ENCODE results near the gene ALX4. TPM values are rescaled to one million over a fixed set of nuclear protein-coding genes. Genes with fewer than 3 reads are reported as not detected.
A peak's percentile ranks its signal among the peaks of the same experiment; 100 is the strongest.

ALX4 gene
- polyA plus RNA-seq, 4 donors: 0.04 TPM; not detected in 3

DNA sequence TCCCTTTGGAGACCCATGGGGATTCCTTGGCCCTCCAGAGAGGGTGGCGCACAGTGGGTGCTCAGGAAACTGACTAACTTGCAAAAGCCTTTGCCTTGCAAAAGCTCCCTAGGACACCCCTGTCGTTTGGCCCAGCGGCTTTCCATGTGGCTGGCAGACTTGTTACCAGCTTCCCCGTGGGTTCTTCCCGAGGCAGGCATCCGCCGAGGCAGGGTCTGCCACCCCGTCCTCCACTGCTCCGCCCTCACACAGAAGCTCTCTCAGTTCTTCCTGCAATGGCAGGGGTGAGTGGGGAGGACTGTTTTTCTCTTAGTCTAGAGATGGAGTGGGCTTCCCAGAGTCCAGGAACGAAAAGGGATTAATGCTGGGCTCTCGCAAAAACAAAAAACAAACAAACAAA is 23.0 kb downstream of the ALX4 start:
- Histone ChIP-seq H3K9me3 (ENCODE audit: control insufficient read depth in 2 of 2, insufficient read depth in 1 of 2, low read depth in 1 of 2, low read length in 1 of 2) (no peaks in the 10 kb centered on the region), H3K27me3 (ENCODE audit: control insufficient read depth in 3 of 3, insufficient read depth in 3 of 3, low read length in 3 of 3) (peaks cover 0 to 3% (median 0%) of the 10 kb centered on the region in 3 donors), H3K4me1 (ENCODE audit: control insufficient read depth in 3 of 3, insufficient read depth in 2 of 3, low read depth in 1 of 3, low read length in 2 of 3) (no peaks in the 10 kb centered on the region), H3K27ac (ENCODE audit: low read depth in 1 of 3, low read length in 2 of 3) (no peak overlapping the region), H3K4me3 (ENCODE audit: low read depth in 1 of 3, low read length in 3 of 3) (no peak overlapping the region), H3K36me3 (ENCODE audit: control insufficient read depth in 3 of 3, insufficient read depth in 2 of 3, low read depth in 1 of 3, low read length in 3 of 3) (no peaks in the 10 kb centered on the region)
- DNase-seq (no peak), FAIRE-seq (no peak)
- 86 to 89% (median 86%) methylated on average over 11 of the region's 11 CpGs for WGBS, 3 donors

DNA sequence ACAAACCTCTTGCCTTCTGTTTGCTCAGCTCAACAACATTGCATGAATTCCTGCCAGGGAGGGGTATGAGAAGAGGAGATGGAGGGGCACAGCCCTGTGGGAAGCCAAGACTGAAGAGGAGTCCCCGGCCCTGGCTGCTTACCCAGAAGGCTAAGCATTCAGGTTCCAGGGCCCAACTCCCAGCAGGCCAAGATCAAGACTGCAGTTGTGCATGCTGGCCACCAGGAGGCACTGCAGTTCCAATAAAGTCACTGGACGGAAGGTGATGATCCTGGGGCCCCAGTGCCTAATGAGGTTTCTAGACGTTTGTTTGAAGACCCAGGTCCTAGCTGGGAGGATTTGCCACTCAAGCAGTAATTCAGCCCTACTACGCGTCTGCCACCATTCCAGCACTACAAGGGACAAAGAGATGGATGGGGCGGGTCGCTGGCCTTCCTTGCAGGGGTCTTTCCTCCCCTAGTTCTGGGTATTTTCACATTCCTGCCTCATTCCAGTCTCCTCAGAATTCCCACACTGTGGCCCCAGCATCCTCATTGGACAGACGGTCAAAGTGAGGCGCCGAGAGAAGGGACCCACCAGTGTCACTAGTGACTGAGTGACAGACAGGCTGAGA is 23.6 kb downstream of the ALX4 start:
- FAIRE-seq (no peak), DNase-seq (peak; percentile 51 to 63)

DNA sequence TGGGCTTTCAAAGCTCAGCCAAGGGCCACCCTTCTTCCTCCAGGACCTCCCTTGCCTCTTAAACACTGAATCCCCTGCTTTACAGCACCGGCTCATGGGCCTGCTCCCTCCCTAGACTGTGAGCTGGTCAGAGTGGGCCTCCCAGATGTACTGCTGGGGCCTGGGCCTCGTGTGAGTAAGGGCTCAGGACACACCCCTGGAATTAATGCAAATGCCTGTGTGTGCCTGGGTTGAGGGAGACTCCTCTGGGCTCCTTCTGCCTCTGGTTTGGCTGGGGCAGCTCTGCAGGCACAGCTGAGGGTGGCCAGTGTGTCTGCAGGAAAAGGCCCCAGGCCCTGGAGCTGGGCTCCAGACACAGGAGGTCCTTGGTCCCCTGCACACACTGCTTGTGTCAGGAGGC is 24.2 kb downstream of the ALX4 start:
- Histone ChIP-seq H3K27me3 (ENCODE audit: control insufficient read depth in 3 of 3, insufficient read depth in 3 of 3, low read length in 3 of 3) (peaks cover 0 to 3% (median 0%) of the 10 kb centered on the region in 3 donors), H3K4me3 (ENCODE audit: low read depth in 1 of 3, low read length in 3 of 3) (no peak overlapping the region), H3K4me1 (ENCODE audit: control insufficient read depth in 3 of 3, insufficient read depth in 2 of 3, low read depth in 1 of 3, low read length in 2 of 3) (no peaks in the 10 kb centered on the region), H3K9me3 (ENCODE audit: control insufficient read depth in 2 of 2, insufficient read depth in 1 of 2, low read depth in 1 of 2, low read length in 1 of 2) (peaks cover 0 to 3% of the 10 kb centered on the region in 2 donors), H3K27ac (ENCODE audit: low read depth in 1 of 3, low read length in 2 of 3) (no peak overlapping the region), H3K36me3 (ENCODE audit: control insufficient read depth in 3 of 3, insufficient read depth in 2 of 3, low read depth in 1 of 3, low read length in 3 of 3) (no peaks in the 10 kb centered on the region)
- WGBS, 3 donors: 44 to 64% (median 58%) methylated on average over 2 of the region's 2 CpGs
- DNase-seq (no peak), FAIRE-seq (no peak)

More for the DNA sequence above, 23.6 kb downstream of the ALX4 start:
- H3K4me1 ChIP-seq (ENCODE audit: control insufficient read depth in 3 of 3, insufficient read depth in 2 of 3, low read depth in 1 of 3, low read length in 2 of 3): no peaks in the 10 kb centered on the region
- 56 to 58% (median 57%) methylated on average over 10 of the region's 10 CpGs for WGBS, 3 donors
- H3K4me3 ChIP-seq (ENCODE audit: low read depth in 1 of 3, low read length in 3 of 3): no peak overlapping the region
- H3K27ac ChIP-seq (ENCODE audit: low read depth in 1 of 3, low read length in 2 of 3): no peak overlapping the region
- H3K27me3 ChIP-seq (ENCODE audit: control insufficient read depth in 3 of 3, insufficient read depth in 3 of 3, low read length in 3 of 3): peaks cover 0 to 3% (median 0%) of the 10 kb centered on the region in 3 donors
- no peaks in the 10 kb centered on the region for H3K36me3 ChIP-seq (ENCODE audit: control insufficient read depth in 3 of 3, insufficient read depth in 2 of 3, low read depth in 1 of 3, low read length in 3 of 3)
- H3K9me3 ChIP-seq (ENCODE audit: control insufficient read depth in 2 of 2, insufficient read depth in 1 of 2, low read depth in 1 of 2, low read length in 1 of 2): peaks cover 0 to 3% of the 10 kb centered on the region in 2 donors

DNA sequence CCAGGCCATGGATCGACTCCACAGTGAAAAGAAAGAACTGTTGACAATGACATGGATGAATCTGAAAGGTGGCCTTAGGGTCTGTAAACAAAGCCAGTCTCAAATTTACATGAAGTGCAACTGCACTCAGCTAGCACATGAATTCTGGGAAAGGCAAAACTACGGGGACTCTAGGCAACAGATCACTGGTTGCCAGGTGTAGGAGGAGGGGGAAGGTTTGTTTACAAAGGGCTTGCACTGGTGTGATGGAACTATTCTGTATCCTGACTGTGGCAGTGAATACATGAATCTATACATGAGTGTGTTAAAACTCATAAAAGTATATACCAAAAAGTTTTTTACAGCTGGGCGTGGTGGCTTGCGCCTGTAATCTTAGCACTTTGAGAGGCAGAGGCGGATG is 27.3 kb downstream of the ALX4 start:
- no peak for FAIRE-seq
- no peaks in the 10 kb centered on the region for H3K36me3 ChIP-seq (ENCODE audit: control insufficient read depth in 3 of 3, insufficient read depth in 2 of 3, low read depth in 1 of 3, low read length in 3 of 3)

DNA sequence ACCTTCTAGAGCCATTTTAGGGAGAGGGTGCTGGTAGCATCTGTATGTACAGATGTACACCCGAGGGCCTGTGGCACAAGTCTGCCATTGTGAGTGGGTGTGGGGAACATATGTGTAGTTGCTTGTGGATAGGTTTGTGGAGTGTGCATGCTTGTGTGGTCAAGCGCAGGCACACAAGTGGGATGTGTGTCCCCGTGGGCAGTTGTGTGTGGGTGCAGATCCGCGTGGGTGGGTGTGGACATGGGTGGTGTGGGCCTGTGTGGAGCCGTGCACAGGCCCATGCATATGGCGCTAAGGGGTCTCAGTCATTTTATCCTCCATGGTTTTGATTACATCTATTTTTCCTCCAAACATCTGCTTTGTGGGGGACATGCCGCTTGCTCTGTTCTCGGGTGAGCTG is 28.8 kb downstream of the ALX4 start:
- DNase-seq: no peak
- Histone ChIP-seq H3K9me3 (ENCODE audit: control insufficient read depth in 2 of 2, insufficient read depth in 1 of 2, low read depth in 1 of 2, low read length in 1 of 2) (peaks cover 0 to 3% of the 10 kb centered on the region in 2 donors), H3K27me3 (ENCODE audit: control insufficient read depth in 3 of 3, insufficient read depth in 3 of 3, low read length in 3 of 3) (peaks cover 0 to 2% (median 0%) of the 10 kb centered on the region in 3 donors), H3K4me1 (ENCODE audit: control insufficient read depth in 3 of 3, insufficient read depth in 2 of 3, low read depth in 1 of 3, low read length in 2 of 3) (no peaks in the 10 kb centered on the region), H3K36me3 (ENCODE audit: control insufficient read depth in 3 of 3, insufficient read depth in 2 of 3, low read depth in 1 of 3, low read length in 3 of 3) (no peaks in the 10 kb centered on the region), H3K27ac (ENCODE audit: low read depth in 1 of 3, low read length in 2 of 3) (no peak overlapping the region), H3K4me3 (ENCODE audit: low read depth in 1 of 3, low read length in 3 of 3) (no peak overlapping the region)
- no peak for FAIRE-seq
- WGBS, 3 donors: 92 to 95% (median 94%) methylated on average over 9 of the region's 9 CpGs

More for the DNA sequence above, 27.3 kb downstream of the ALX4 start:
- peaks cover 0 to 5% (median 0%) of the 10 kb centered on the region in 3 donors for H3K27me3 ChIP-seq (ENCODE audit: control insufficient read depth in 3 of 3, insufficient read depth in 3 of 3, low read length in 3 of 3)
- no peaks in the 10 kb centered on the region for H3K4me1 ChIP-seq (ENCODE audit: control insufficient read depth in 3 of 3, insufficient read depth in 2 of 3, low read depth in 1 of 3, low read length in 2 of 3)
- WGBS, 3 donors: 61 to 77% (median 64%) methylated on average over 5 of the region's 5 CpGs
- peaks cover 0 to 3% of the 10 kb centered on the region in 2 donors for H3K9me3 ChIP-seq (ENCODE audit: control insufficient read depth in 2 of 2, insufficient read depth in 1 of 2, low read depth in 1 of 2, low read length in 1 of 2)
- H3K27ac ChIP-seq (ENCODE audit: low read depth in 1 of 3, low read length in 2 of 3): no peak overlapping the region
- no peak overlapping the region for H3K4me3 ChIP-seq (ENCODE audit: low read depth in 1 of 3, low read length in 3 of 3)
- DNase-seq: peak in 1 of 2 donors; percentile 3

DNA sequence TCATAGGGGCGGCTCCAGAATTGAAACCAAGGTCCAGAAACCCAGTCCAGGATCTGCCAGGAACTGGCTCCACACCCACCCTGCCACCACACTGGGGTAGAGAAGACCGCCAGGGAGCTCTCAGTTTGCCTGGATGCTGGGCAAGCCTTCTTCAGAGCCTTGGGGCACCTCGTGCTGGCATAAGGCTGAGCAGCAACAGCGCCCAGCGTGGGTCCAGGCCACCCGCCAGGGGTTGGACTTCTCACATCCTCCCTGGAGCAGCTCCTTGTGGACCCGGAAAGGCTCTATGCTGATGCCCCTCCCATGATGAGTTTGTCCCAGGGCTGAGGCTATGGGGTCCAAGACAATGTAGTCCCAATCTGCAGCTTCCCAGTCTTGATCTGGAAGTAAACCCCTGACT is 29.7 kb downstream of the ALX4 start:
- Histone ChIP-seq H3K27ac (ENCODE audit: low read depth in 1 of 3, low read length in 2 of 3) (no peak overlapping the region), H3K27me3 (ENCODE audit: control insufficient read depth in 3 of 3, insufficient read depth in 3 of 3, low read length in 3 of 3) (peaks cover 0 to 2% (median 0%) of the 10 kb centered on the region in 3 donors), H3K4me3 (ENCODE audit: low read depth in 1 of 3, low read length in 3 of 3) (no peak overlapping the region), H3K9me3 (ENCODE audit: control insufficient read depth in 2 of 2, insufficient read depth in 1 of 2, low read depth in 1 of 2, low read length in 1 of 2) (peaks cover 0 to 3% of the 10 kb centered on the region in 2 donors), H3K4me1 (ENCODE audit: control insufficient read depth in 3 of 3, insufficient read depth in 2 of 3, low read depth in 1 of 3, low read length in 2 of 3) (no peaks in the 10 kb centered on the region), H3K36me3 (ENCODE audit: control insufficient read depth in 3 of 3, insufficient read depth in 2 of 3, low read depth in 1 of 3, low read length in 3 of 3) (no peaks in the 10 kb centered on the region)
- FAIRE-seq (no peak), DNase-seq (no peak)
- WGBS, 3 donors: 78 to 87% (median 86%) methylated on average over 7 of the region's 7 CpGs

DNA sequence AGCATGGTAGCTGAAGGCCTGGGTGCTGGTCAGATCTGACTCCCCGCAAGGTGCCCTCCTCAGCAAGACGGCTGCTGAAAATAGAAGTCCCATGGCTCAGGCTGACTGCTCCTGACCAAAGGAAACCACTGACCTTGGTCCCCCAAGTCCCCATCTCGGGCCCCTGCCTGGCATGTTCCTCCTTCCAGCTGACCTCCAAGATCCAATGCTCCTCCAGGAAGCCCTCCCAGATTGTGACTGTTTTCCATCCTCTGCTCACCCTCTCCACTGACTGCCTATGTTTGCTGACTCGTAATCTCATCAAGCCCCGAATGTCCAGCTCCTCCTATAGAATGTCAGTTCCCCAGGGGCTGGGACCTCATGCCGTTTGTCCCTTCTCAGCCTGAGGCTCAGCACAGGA is 30.5 kb downstream of the ALX4 start:
- no peaks in the 10 kb centered on the region for H3K4me1 ChIP-seq (ENCODE audit: control insufficient read depth in 3 of 3, insufficient read depth in 2 of 3, low read depth in 1 of 3, low read length in 2 of 3)
- no peak overlapping the region for H3K27ac ChIP-seq (ENCODE audit: low read depth in 1 of 3, low read length in 2 of 3)
- WGBS, 3 donors: 56 to 72% (median 71%) methylated on average over 6 of the region's 6 CpGs
- H3K36me3 ChIP-seq (ENCODE audit: control insufficient read depth in 3 of 3, insufficient read depth in 2 of 3, low read depth in 1 of 3, low read length in 3 of 3): no peaks in the 10 kb centered on the region
- H3K27me3 ChIP-seq (ENCODE audit: control insufficient read depth in 3 of 3, insufficient read depth in 3 of 3, low read length in 3 of 3): peaks cover 0 to 2% (median 0%) of the 10 kb centered on the region in 3 donors
- peaks cover 0 to 5% of the 10 kb centered on the region in 2 donors for H3K9me3 ChIP-seq (ENCODE audit: control insufficient read depth in 2 of 2, insufficient read depth in 1 of 2, low read depth in 1 of 2, low read length in 1 of 2)
- DNase-seq (no peak), FAIRE-seq (no peak)
- H3K4me3 ChIP-seq (ENCODE audit: low read depth in 1 of 3, low read length in 3 of 3): no peak overlapping the region

DNA sequence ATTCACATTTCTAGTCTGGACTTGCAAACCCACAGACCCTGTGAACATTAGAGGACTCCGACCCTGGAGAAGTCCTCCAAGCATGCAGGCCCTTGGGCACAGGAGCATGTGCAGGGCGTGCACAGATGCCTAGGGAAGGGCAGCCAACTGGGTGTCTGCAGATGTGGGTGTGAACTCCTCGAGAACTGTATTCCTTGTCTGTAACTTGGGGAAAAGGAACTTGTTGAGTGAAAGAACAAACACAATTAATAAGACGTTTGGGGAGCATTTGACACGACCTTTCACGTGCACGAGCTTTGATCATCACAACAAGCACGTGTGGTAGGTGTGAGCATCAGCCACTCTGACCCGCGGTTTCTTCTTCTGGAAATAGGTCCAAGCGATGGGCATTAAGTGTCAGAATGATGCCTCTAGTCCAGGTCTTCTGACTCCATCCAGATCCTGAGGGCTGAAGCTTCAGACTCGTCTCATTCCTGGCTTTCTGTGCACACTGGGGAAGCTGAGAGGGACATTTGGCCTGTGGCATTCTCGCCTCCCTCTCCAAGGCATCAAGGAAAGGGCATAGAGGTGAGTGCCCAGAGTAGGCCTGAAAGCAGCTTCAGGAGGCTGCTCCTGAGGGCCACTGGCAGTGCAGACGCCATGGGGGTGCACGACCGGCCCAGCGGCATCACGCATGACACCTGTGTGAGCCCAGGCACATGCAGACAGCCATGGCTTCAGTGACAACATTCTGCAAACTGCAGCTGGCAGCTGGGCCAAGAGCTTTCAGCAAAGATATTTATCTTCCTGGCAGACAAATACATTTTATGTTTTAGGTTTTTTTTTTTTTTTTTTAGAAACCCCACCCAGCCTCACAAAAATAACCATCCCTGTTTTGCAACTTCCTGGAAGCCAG is 32.5 kb downstream of the ALX4 start:
- no peak overlapping the region for H3K4me3 ChIP-seq (ENCODE audit: low read depth in 1 of 3, low read length in 3 of 3)
- peaks cover 0 to 2% (median 0%) of the 10 kb centered on the region in 3 donors for H3K27me3 ChIP-seq (ENCODE audit: control insufficient read depth in 3 of 3, insufficient read depth in 3 of 3, low read length in 3 of 3)
- no peaks in the 10 kb centered on the region for H3K4me1 ChIP-seq (ENCODE audit: control insufficient read depth in 3 of 3, insufficient read depth in 2 of 3, low read depth in 1 of 3, low read length in 2 of 3)
- DNase-seq (no peak), FAIRE-seq (no peak)
- no peaks in the 10 kb centered on the region for H3K36me3 ChIP-seq (ENCODE audit: control insufficient read depth in 3 of 3, insufficient read depth in 2 of 3, low read depth in 1 of 3, low read length in 3 of 3)
- H3K9me3 ChIP-seq (ENCODE audit: control insufficient read depth in 2 of 2, insufficient read depth in 1 of 2, low read depth in 1 of 2, low read length in 1 of 2): peaks cover 0 to 5% of the 10 kb centered on the region in 2 donors
- WGBS, 3 donors: 74 to 83% (median 74%) methylated on average over 18 of the region's 18 CpGs
- no peak overlapping the region for H3K27ac ChIP-seq (ENCODE audit: low read depth in 1 of 3, low read length in 2 of 3)
